HepG2 (cell line): ENCODE measurements around the gene SNAPC4. TPM values are rescaled to one million over a fixed set of nuclear protein-coding genes. Genes with fewer than 3 reads are reported as not detected.

Experiments
- AHR ChIP-seq: IDR thresholded peaks from 2 replicates; pipeline ENCODE4 v1.6.1; 2018; ENCODE audit warnings: missing genetic modification reagents, missing compliant biosample characterization
- ATF7-NPFF ChIP-seq: sonication (generic); formaldehyde crosslinking; IDR thresholded peaks from 2 replicates; pipeline ENCODE4 v1.8.1; 2023; ENCODE audit warnings: mild to moderate bottlenecking, low read depth, missing genetic modification reagents, moderate library complexity
- CENPT ChIP-seq: sonication (generic); formaldehyde crosslinking; IDR thresholded peaks from 2 replicates; pipeline ENCODE4 v1.8.0; 2022; ENCODE audit warnings: low read depth, mild to moderate bottlenecking, moderate library complexity, missing genetic modification reagents
- FOSL1 ChIP-seq: sonication (generic); formaldehyde crosslinking; IDR thresholded peaks from 2 replicates; pipeline ENCODE4 v1.9.0; 2021; ENCODE audit warnings: missing genetic modification reagents, borderline replicate concordance
- GFI1 ChIP-seq: sonication (generic); formaldehyde crosslinking; IDR thresholded peaks from 2 replicates; pipeline ENCODE4 v1.5.0; 2020; ENCODE audit warnings: missing genetic modification reagents, mild to moderate bottlenecking, borderline replicate concordance
- HOXD1 ChIP-seq: sonication (generic); formaldehyde crosslinking; IDR thresholded peaks from 2 replicates; pipeline ENCODE4 v1.5.0; 2020; ENCODE audit warnings: missing genetic modification reagents
- KLF9 ChIP-seq: IDR thresholded peaks from 2 replicates; pipeline ENCODE4 v1.6.1; 2016; ENCODE audit warnings: low read depth
- NBN ChIP-seq: fragments of 450-650 bp; conservative IDR thresholded peaks from 2 replicates; pipeline ENCODE4 v1.6.1; 2017
- NCOA2 ChIP-seq: sonication (generic); formaldehyde crosslinking; IDR thresholded peaks from 2 replicates; pipeline ENCODE4 v1.8.0; 2022; ENCODE audit warnings: inconsistent platforms
- NFYB ChIP-seq: sonication (generic); formaldehyde crosslinking; IDR thresholded peaks from 2 replicates; pipeline ENCODE4 v1.4.0; 2020; ENCODE audit warnings: missing genetic modification reagents
- POLR2G ChIP-seq: fragments of 200-400 bp; formaldehyde crosslinking; IDR thresholded peaks from 2 replicates; pipeline ENCODE4 v1.6.1; 2018; ENCODE audit warnings: mild to moderate bottlenecking, low read depth, low read length, moderate library complexity
- SP140L ChIP-seq: sonication (generic); formaldehyde crosslinking; IDR thresholded peaks from 2 replicates; pipeline ENCODE4 v1.4.0; 2020; ENCODE audit warnings: missing genetic modification reagents, borderline replicate concordance
- ZFP82 ChIP-seq: sonication (generic); formaldehyde crosslinking; IDR thresholded peaks from 2 replicates; pipeline ENCODE4 v1.5.1; 2020; ENCODE audit warnings: mild to moderate bottlenecking, missing genetic modification reagents, borderline replicate concordance
- ZKSCAN1 ChIP-seq: fragments of 150-350 bp; IDR thresholded peaks from 2 replicates; pipeline ENCODE4 v1.6.1; 2014; ENCODE audit warnings: low read length
- ZNF230 ChIP-seq: sonication (generic); formaldehyde crosslinking; IDR thresholded peaks from 2 replicates; pipeline ENCODE4 v1.4.0; 2020; ENCODE audit warnings: mild to moderate bottlenecking, missing genetic modification reagents
- ZNF562 ChIP-seq: sonication (generic); formaldehyde crosslinking; IDR thresholded peaks from 2 replicates; pipeline ENCODE4 v1.8.0; 2022; ENCODE audit warnings: missing genetic modification reagents, borderline replicate concordance
- ZNF816 ChIP-seq: sonication (generic); formaldehyde crosslinking; IDR thresholded peaks from 2 replicates; pipeline ENCODE4 v1.8.0; 2022; ENCODE audit warnings: missing genetic modification reagents, mild to moderate bottlenecking, borderline replicate concordance
- polyA plus RNA-seq, 8 experiments: library from polyadenylated mRNA; depleted of rRNA in 3 of 8; stranded (reverse) in 7 of 8; unstranded in 1 of 8; fragments of >200 nt; fragmentation: Illumina TruSeq in 4 of 8; extraction: Trizol in 4 of 8; gene quantifications; 2 replicates each; pipeline versions ENCODE4 v1.2.1 to v1.2.3, GENCODE V29; 2011 to 2016; ENCODE audit warnings: low read depth in 4 of 8, missing spikeins in 1 of 8, mixed read lengths in 1 of 8; ENCODE audit not compliant: insufficient read depth in 1 of 8
- total RNA-seq, 5 experiments: library from RNA; depleted of rRNA; stranded (reverse); fragments of >200 nt; fragmentation: Illumina TruSeq; extraction: Trizol; gene quantifications; 2 replicates each; pipeline ENCODE4 v1.2.3, GENCODE V29; 2016; ENCODE audit warnings: low read depth in 1 of 5
- TF ChIP-seq, protein P1 (sequence below): sonication (generic); formaldehyde crosslinking; IDR thresholded peaks from 2 replicates; pipeline ENCODE4 v1.8.0; 2022; ENCODE audit warnings: missing genetic modification reagents, mild to moderate bottlenecking, moderate library complexity, borderline replicate concordance
- TF ChIP-seq, protein P2 (sequence below): sonication (generic); formaldehyde crosslinking; conservative IDR thresholded peaks from 2 replicates; pipeline ENCODE4 v1.5.0; 2020; ENCODE audit warnings: missing genetic modification reagents
- TF ChIP-seq, protein P3 (sequence below): sonication (generic); formaldehyde crosslinking; IDR thresholded peaks from 2 replicates; pipeline ENCODE4 v1.8.0; 2022; ENCODE audit warnings: mild to moderate bottlenecking, missing genetic modification reagents; ENCODE audit not compliant: insufficient replicate concordance

Gene SNAPC4
- total and polyA plus RNA-seq, 2 of the 13 experiments (the other 11 are each of a cell fraction or from before 2014, with no cell fraction given) = 2.0 to 6.0 TPM

- TF ChIP-seq NCOA2 (CRISPR knock-in tag) (no peak), SP140L (CRISPR knock-in tag) (no peak), POLR2G (peak; percentile 26; the same call in 1 of the 2 replicates), AHR (CRISPR knock-in tag) (no peak), FOSL1 (CRISPR knock-in tag) (no peak), ZNF816 (CRISPR knock-in tag) (no peak), NBN (no peak), ZKSCAN1 (no peak), CENPT (no peak), ZNF230 (CRISPR knock-in tag) (peak; percentile 44; the same call in 1 of the 2 replicates), ZFP82 (no peak), ATF7-NPFF (CRISPR knock-in tag) (0 out of 2 replicates have a peak, but pooled peaks have one; percentile 35), ZNF562 (CRISPR knock-in tag) (no peak), HOXD1 (peak; percentile 78; the same call in 1 of the 2 replicates), KLF9 (no peak), GFI1 (CRISPR knock-in tag) (no peak), NFYB (CRISPR knock-in tag) (0 out of 2 replicates have a peak, but pooled peaks have one; percentile 12)
- TF ChIP-seq, protein P1, sequence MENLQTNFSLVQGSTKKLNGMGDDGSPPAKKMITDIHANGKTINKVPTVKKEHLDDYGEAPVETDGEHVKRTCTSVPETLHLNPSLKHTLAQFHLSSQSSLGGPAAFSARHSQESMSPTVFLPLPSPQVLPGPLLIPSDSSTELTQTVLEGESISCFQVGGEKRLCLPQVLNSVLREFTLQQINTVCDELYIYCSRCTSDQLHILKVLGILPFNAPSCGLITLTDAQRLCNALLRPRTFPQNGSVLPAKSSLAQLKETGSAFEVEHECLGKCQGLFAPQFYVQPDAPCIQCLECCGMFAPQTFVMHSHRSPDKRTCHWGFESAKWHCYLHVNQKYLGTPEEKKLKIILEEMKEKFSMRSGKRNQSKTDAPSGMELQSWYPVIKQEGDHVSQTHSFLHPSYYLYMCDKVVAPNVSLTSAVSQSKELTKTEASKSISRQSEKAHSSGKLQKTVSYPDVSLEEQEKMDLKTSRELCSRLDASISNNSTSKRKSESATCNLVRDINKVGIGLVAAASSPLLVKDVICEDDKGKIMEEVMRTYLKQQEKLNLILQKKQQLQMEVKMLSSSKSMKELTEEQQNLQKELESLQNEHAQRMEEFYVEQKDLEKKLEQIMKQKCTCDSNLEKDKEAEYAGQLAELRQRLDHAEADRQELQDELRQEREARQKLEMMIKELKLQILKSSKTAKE (CRISPR knock-in tag) = no peak
- TF ChIP-seq, protein P2, sequence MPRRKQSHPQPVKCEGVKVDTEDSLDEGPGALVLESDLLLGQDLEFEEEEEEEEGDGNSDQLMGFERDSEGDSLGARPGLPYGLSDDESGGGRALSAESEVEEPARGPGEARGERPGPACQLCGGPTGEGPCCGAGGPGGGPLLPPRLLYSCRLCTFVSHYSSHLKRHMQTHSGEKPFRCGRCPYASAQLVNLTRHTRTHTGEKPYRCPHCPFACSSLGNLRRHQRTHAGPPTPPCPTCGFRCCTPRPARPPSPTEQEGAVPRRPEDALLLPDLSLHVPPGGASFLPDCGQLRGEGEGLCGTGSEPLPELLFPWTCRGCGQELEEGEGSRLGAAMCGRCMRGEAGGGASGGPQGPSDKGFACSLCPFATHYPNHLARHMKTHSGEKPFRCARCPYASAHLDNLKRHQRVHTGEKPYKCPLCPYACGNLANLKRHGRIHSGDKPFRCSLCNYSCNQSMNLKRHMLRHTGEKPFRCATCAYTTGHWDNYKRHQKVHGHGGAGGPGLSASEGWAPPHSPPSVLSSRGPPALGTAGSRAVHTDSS (CRISPR knock-in tag) = no peak
- TF ChIP-seq, protein P3, sequence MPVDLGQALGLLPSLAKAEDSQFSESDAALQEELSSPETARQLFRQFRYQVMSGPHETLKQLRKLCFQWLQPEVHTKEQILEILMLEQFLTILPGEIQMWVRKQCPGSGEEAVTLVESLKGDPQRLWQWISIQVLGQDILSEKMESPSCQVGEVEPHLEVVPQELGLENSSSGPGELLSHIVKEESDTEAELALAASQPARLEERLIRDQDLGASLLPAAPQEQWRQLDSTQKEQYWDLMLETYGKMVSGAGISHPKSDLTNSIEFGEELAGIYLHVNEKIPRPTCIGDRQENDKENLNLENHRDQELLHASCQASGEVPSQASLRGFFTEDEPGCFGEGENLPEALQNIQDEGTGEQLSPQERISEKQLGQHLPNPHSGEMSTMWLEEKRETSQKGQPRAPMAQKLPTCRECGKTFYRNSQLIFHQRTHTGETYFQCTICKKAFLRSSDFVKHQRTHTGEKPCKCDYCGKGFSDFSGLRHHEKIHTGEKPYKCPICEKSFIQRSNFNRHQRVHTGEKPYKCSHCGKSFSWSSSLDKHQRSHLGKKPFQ = peak; percentile 60
These were observed 27.2 kb downstream of the SNAPC4 start (continued) for GRCh38 chr9:136372561-136373299.
